IMR-90 (cell line): ENCODE data around the gene MED13. TPM values are rescaled to one million over a fixed set of nuclear protein-coding genes. Genes with fewer than 3 reads are reported as not detected.

Experiments
- ATAC-seq: fragments of 200-7000 bp; cut with Tn5 transposase; 2 replicates; pipeline ENCODE4 v1.9.1; 2020; ENCODE audit warnings: low read depth, mild to moderate bottlenecking, moderate library complexity
- BruUV-seq: library from RNA; stranded (reverse); fragments of 400-500 nt; replicated peaks from 2 replicates; lab custom pipeline; 2021; lab: Mats Ljungman, UMichigan
- CTCF ChIA-PET: fragments of 300-600 bp; formaldehyde crosslinking; extraction: SDS; loops from one replicate; lab custom pipeline; 2021; ENCODE audit warnings: antibody characterized with exemption; lab: Yijun Ruan, JAX
- POLR2A ChIA-PET: fragments of 300-600 bp; sonication (Branson Sonifier 250); formaldehyde crosslinking; loops from one replicate; lab custom pipeline; 2022; ENCODE audit warnings: antibody characterized with exemption; ENCODE audit not compliant: unreplicated experiment; lab: Charles Lee
- DNase-seq: peaks from one replicate; pipeline ENCODE4 v3.0.0; 2013
- H2AFZ ChIP-seq: replicated peaks from 2 replicates; pipeline ENCODE3; 2013; ENCODE audit warnings: low read length, mild to moderate bottlenecking; ENCODE audit not compliant: poor library complexity
- H2AK5ac ChIP-seq: 2 replicates; pipeline ENCODE4 v1.6.1; 2013; ENCODE audit warnings: low read depth, low read length, inconsistent platforms
- H2AK9ac ChIP-seq: replicated peaks from 2 replicates; pipeline ENCODE3; 2013; ENCODE audit warnings: mild to moderate bottlenecking, low read depth, low read length, moderate library complexity; ENCODE audit not compliant: poor library complexity
- H2BK120ac ChIP-seq: 2 replicates; pipeline ENCODE4 v1.6.1; 2013; ENCODE audit warnings: low read depth, low read length, inconsistent platforms
- H2BK15ac ChIP-seq: 3 replicates; pipeline ENCODE4 v1.6.1; 2013; ENCODE audit warnings: low read depth, low read length, inconsistent platforms
- H2BK20ac ChIP-seq: 2 replicates; pipeline ENCODE4 v1.6.1; 2013; ENCODE audit warnings: low read depth, mild to moderate bottlenecking, inconsistent platforms, low read length, moderate library complexity
- H2BK5ac ChIP-seq: 2 replicates; pipeline ENCODE4 v1.6.1; 2013; ENCODE audit warnings: mild to moderate bottlenecking, low read depth, low read length, inconsistent platforms; ENCODE audit not compliant: poor library complexity, severe bottlenecking
- H3K14ac ChIP-seq: replicated peaks from 2 replicates; pipeline ENCODE4 v1.6.1; 2013; ENCODE audit warnings: low read depth, low read length, inconsistent platforms
- H3K18ac ChIP-seq: 2 replicates; pipeline ENCODE4 v1.6.1; 2013; ENCODE audit warnings: low read depth, low read length, control low read depth
- H3K23ac ChIP-seq: 2 replicates; pipeline ENCODE4 v1.6.1; 2013; ENCODE audit warnings: low read depth, low read length, inconsistent platforms
- H3K27ac ChIP-seq: 2 replicates; pipeline ENCODE4 v1.5.1; 2013; ENCODE audit warnings: mild to moderate bottlenecking, control low read depth, low read length; ENCODE audit not compliant: insufficient read depth
- H3K27me3 ChIP-seq: 2 replicates; pipeline ENCODE4 v1.6.1; 2013; ENCODE audit warnings: low read length; ENCODE audit not compliant: control insufficient read depth, insufficient read depth
- H3K36me3 ChIP-seq: 2 replicates; pipeline ENCODE4 v1.6.1; 2013; ENCODE audit warnings: low read length, mixed read lengths; ENCODE audit not compliant: control insufficient read depth, insufficient read depth
- H3K4ac ChIP-seq: 2 replicates; pipeline ENCODE4 v1.6.1; 2013; ENCODE audit warnings: low read depth, low read length, inconsistent platforms
- H3K4me1 ChIP-seq: 2 replicates; pipeline ENCODE4 v1.6.1; 2013; ENCODE audit warnings: low read length, mixed read lengths; ENCODE audit not compliant: control insufficient read depth, insufficient read depth
- H3K4me2 ChIP-seq: 2 replicates; pipeline ENCODE4 v1.6.1; 2013; ENCODE audit warnings: low read depth, mild to moderate bottlenecking, control low read depth, low read length, moderate library complexity
- H3K4me3 ChIP-seq: 2 replicates; pipeline ENCODE4 v1.5.1; 2013; ENCODE audit warnings: low read depth, mild to moderate bottlenecking, control low read depth, low read length, moderate library complexity; ENCODE audit not compliant: insufficient read depth
- H3K56ac ChIP-seq: 2 replicates; pipeline ENCODE4 v1.6.1; 2013; ENCODE audit warnings: low read length, inconsistent platforms; ENCODE audit not compliant: insufficient read depth; ENCODE audit errors: extremely low read depth
- H3K79me1 ChIP-seq, 2 experiments: 2 replicates each; pipeline ENCODE4 v1.6.1; 2013; ENCODE audit warnings: low read length in 2 of 2, inconsistent platforms in 1 of 2, low read depth in 1 of 2
- H3K9ac ChIP-seq: 2 replicates; pipeline ENCODE4 v1.6.1; 2013; ENCODE audit warnings: low read depth, low read length, control low read depth
- H3K9me1 ChIP-seq: 2 replicates; pipeline ENCODE4 v1.6.1; 2013; ENCODE audit warnings: low read length, inconsistent platforms; ENCODE audit not compliant: insufficient read depth
- H3K9me3 ChIP-seq: 2 replicates; pipeline ENCODE4 v1.6.1; 2013; ENCODE audit warnings: low read length; ENCODE audit not compliant: control insufficient read depth, insufficient read depth
- H4K20me1 ChIP-seq: 2 replicates; pipeline ENCODE4 v1.6.1; 2013; ENCODE audit warnings: low read length, inconsistent platforms; ENCODE audit not compliant: insufficient read depth
- H4K5ac ChIP-seq: 2 replicates; pipeline ENCODE4 v1.6.1; 2013; ENCODE audit warnings: mild to moderate bottlenecking, low read depth, low read length, control low read depth
- H4K8ac ChIP-seq, 2 experiments: 2 replicates each; pipeline ENCODE4 v1.6.1; 2013; ENCODE audit warnings: low read depth in 2 of 2, low read length in 2 of 2, control low read depth in 1 of 2, inconsistent platforms in 1 of 2
- H4K91ac ChIP-seq: 2 replicates; pipeline ENCODE4 v1.6.1; 2013; ENCODE audit warnings: low read depth, low read length, inconsistent platforms; ENCODE audit not compliant: insufficient read depth
- POLR2A ChIP-seq: IDR thresholded peaks from 2 replicates; pipeline ENCODE4 v1.6.1; 2012; ENCODE audit warnings: mild to moderate bottlenecking, low read depth, low read length
- dilution Hi-C: fragments of 300-500 bp; cut with HindIII; formaldehyde crosslinking; loops from one replicate; pipeline ENCODE4 v1.14.3; 2018; ENCODE audit warnings: low sequenced_read_pairs; ENCODE audit not compliant: unreplicated experiment
- in situ Hi-C: fragments of 300-500 bp; cut with MboI; formaldehyde crosslinking; loops from 3 replicates; pipeline ENCODE4 v1.14.3; 2019; ENCODE audit warnings: low sequenced_read_pairs, inconsistent platforms, mixed read lengths
- intact Hi-C: fragments of 100-400 bp; cut with micrococcal nuclease; formaldehyde crosslinking; loops from 2 replicates; pipeline ENCODE4 v1.10.0; 2022
- polyA plus RNA-seq, 3 experiments: library from polyadenylated mRNA; depleted of rRNA; stranded (reverse); fragments of >200 nt; gene quantifications; 2 replicates each; pipeline ENCODE4 v1.2.3, GENCODE V29; 2012; ENCODE audit warnings: low replicate concordance in 1 of 3
- total RNA-seq: library from RNA; depleted of rRNA; stranded (reverse); fragments of >200 nt; gene quantifications from 2 replicates; pipeline ENCODE4 v1.2.3, GENCODE V29; 2012
- TF ChIP-seq, protein P1 (sequence below): conservative IDR thresholded peaks from 2 replicates; pipeline ENCODE4 v1.5.1; 2012; ENCODE audit warnings: mild to moderate bottlenecking, low read depth, low read length, improper control_type of control experiment

Gene MED13
- total and polyA plus RNA-seq, 2 of the 4 experiments (the other 2 are of a cell fraction), result 9.7 to 67.2 TPM

DNA sequence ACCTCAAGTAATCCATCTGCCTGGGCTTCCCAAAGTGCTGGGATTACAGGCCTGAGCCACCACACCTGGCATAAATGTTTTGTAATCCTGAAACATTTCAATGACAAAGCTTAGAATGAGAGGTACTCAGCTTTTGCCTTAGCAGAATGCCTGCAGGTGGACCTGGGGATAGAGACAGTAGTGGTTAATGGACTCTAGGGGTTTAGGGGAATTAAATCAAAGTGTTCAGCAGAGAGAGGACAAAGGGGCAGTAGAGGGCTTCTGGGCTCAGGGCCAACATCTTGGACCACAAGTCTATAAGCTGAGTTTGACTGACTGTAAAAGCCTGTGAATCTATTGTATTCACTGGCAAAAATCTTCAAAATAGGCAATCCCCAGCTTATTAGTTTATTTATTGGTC, 36.0 kb upstream of the MED13 start:
- H3K9me1 ChIP-seq, result no peaks in the 10 kb centered on the region
- H2AK9ac ChIP-seq, result no peak overlapping the region
- intact Hi-C loops, result no loop called here
- peaks cover 2% of the 10 kb centered on the region; the same call in 1 of the 2 replicates for H3K9me3 ChIP-seq
- H4K5ac ChIP-seq, result no peak overlapping the region
- ATAC-seq (no peak), DNase-seq (no peak)
- no peaks in the 10 kb centered on the region for H4K20me1 ChIP-seq
- H3K4me1 ChIP-seq, result no peaks in the 10 kb centered on the region
- H3K79me1 ChIP-seq, result no peaks in the 10 kb centered on the region
- H2BK5ac ChIP-seq, result no peak overlapping the region
- H3K36me3 ChIP-seq, result no peaks in the 10 kb centered on the region
- H2AK5ac ChIP-seq, result no peak overlapping the region
- no peak overlapping the region for H3K14ac ChIP-seq
- dilution Hi-C loops, result no loop called here
- no peak for TF ChIP-seq POLR2A
- TF ChIP-seq, protein P1, sequence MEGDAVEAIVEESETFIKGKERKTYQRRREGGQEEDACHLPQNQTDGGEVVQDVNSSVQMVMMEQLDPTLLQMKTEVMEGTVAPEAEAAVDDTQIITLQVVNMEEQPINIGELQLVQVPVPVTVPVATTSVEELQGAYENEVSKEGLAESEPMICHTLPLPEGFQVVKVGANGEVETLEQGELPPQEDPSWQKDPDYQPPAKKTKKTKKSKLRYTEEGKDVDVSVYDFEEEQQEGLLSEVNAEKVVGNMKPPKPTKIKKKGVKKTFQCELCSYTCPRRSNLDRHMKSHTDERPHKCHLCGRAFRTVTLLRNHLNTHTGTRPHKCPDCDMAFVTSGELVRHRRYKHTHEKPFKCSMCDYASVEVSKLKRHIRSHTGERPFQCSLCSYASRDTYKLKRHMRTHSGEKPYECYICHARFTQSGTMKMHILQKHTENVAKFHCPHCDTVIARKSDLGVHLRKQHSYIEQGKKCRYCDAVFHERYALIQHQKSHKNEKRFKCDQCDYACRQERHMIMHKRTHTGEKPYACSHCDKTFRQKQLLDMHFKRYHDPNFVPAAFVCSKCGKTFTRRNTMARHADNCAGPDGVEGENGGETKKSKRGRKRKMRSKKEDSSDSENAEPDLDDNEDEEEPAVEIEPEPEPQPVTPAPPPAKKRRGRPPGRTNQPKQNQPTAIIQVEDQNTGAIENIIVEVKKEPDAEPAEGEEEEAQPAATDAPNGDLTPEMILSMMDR, result no peak
- no peak overlapping the region for H3K9ac ChIP-seq
- no peak overlapping the region for H2BK15ac ChIP-seq
- no peak overlapping the region for H3K56ac ChIP-seq
- H3K18ac ChIP-seq, result no peak overlapping the region
- no peak overlapping the region for H3K27ac ChIP-seq
- H3K23ac ChIP-seq, result no peak overlapping the region
- H4K8ac ChIP-seq, result no peak overlapping the region
- CTCF ChIA-PET, result interaction anchor here (1.9 kb wide), 1 partner anchor 8 kb away, joined by 6 read pairs; no protein-coding TSS in a partner anchor
- no peak overlapping the region for H2BK120ac ChIP-seq
- no TSS peak for BruUV-seq
- no peak overlapping the region for H3K4me2 ChIP-seq
- no peak overlapping the region for H2BK20ac ChIP-seq
- H2AFZ ChIP-seq, result no peak overlapping the region
- no peak overlapping the region for H4K91ac ChIP-seq
- POLR2A ChIA-PET, result no interaction called here
- H3K27me3 ChIP-seq, result peaks cover 22% of the 10 kb centered on the region
- no peak overlapping the region for H3K4ac ChIP-seq
- H3K4me3 ChIP-seq, result no peak overlapping the region
- in situ Hi-C loops, result no loop called here
